ENCODE measurements around the gene RNF113B. TPM values are rescaled to one million over a fixed set of nuclear protein-coding genes. Genes with fewer than 3 reads are reported as not detected.
A peak's percentile ranks its signal among the peaks of the same experiment; 100 is the strongest.

The RNF113B gene
- total and polyA plus RNA-seq, 4 donors = 0.64 TPM; not detected in 3

GRCh38 chr13:98226496-98226895, 49.4 kb upstream of the RNF113B start:
- WGBS = 85% methylated on average over 5 of the region's 5 CpGs
- no peak for DNase-seq (ENCODE audit: low spot score)
- H3K9ac ChIP-seq (ENCODE audit: low read depth in 1 of 2, low read length in 2 of 2) = no peak overlapping the region
- H3K27me3 ChIP-seq (ENCODE audit: control insufficient read depth in 4 of 4, insufficient read depth in 4 of 4, low read length in 3 of 4) = no peaks in the 10 kb centered on the region
- TF ChIP-seq REST (IDR thresholded peaks at IDR 0.05) (no peak), YY1 (IDR thresholded peaks at IDR 0.05) (no peak), FOXA1 (IDR thresholded peaks at IDR 0.05) (no peak), MAX (IDR thresholded peaks at IDR 0.05) (no peak), SP1 (IDR thresholded peaks at IDR 0.05) (no peak), TAF1 (conservative IDR thresholded peaks at IDR 0.05) (no peak), FOXA2 (IDR thresholded peaks at IDR 0.05) (no peak), ATF3 (IDR thresholded peaks at IDR 0.05) (no peak)
- H3K4me3 ChIP-seq (ENCODE audit: low read depth in 1 of 3, low read length in 3 of 3) = no peak overlapping the region
- H3K9me3 ChIP-seq (ENCODE audit: control insufficient read depth in 4 of 4, low read length in 3 of 4) = no peaks in the 10 kb centered on the region
- H3K4me1 ChIP-seq (ENCODE audit: control insufficient read depth in 4 of 4, insufficient read depth in 4 of 4, low read length in 3 of 4) = peaks cover 6 to 17% (median 13%) of the 10 kb centered on the region in 4 donors
- H3K36me3 ChIP-seq (ENCODE audit: control insufficient read depth in 4 of 4, insufficient read depth in 3 of 4, low read depth in 1 of 4, low read length in 3 of 4) = no peaks in the 10 kb centered on the region
- no peak overlapping the region for H3K27ac ChIP-seq (ENCODE audit: low read depth in 1 of 2, low read length in 2 of 2)

GRCh38 chr13:98225036-98225940, 48.2 kb upstream of the RNF113B start:
- WGBS = 77% methylated on average over 20 of the region's 20 CpGs
- H3K4me1 ChIP-seq (ENCODE audit: control insufficient read depth in 4 of 4, insufficient read depth in 4 of 4, low read length in 3 of 4) = peaks cover 6 to 17% (median 13%) of the 10 kb centered on the region in 4 donors
- no peaks in the 10 kb centered on the region for H3K27me3 ChIP-seq (ENCODE audit: control insufficient read depth in 4 of 4, insufficient read depth in 4 of 4, low read length in 3 of 4)
- H3K27ac ChIP-seq (ENCODE audit: low read depth in 1 of 2, low read length in 2 of 2) = peak overlapping the region in 1 of 2 donors; percentile 9
- TF ChIP-seq NR2F2 (IDR thresholded peaks at IDR 0.05) = no peak
- TF ChIP-seq GABPA (IDR thresholded peaks at IDR 0.05 in 1 of 2, conservative IDR thresholded peaks at IDR 0.05 in 1 of 2) = no peak
- TF ChIP-seq FOXA1 (IDR thresholded peaks at IDR 0.05) = no peak
- TF ChIP-seq HNF4G (IDR thresholded peaks at IDR 0.05) = peak; percentile 39
- TF ChIP-seq ZBTB33 (IDR thresholded peaks at IDR 0.05) = no peak
- TF ChIP-seq FOXA2 (IDR thresholded peaks at IDR 0.05) = no peak
- TF ChIP-seq YY1 (IDR thresholded peaks at IDR 0.05) = no peak
- no peak for TF ChIP-seq TAF1 (conservative IDR thresholded peaks at IDR 0.05)
- TF ChIP-seq JUND (IDR thresholded peaks at IDR 0.05) = no peak
- no peak for TF ChIP-seq ATF3 (IDR thresholded peaks at IDR 0.05)
- TF ChIP-seq HNF4A (conservative IDR thresholded peaks at IDR 0.05) = peak; percentile 86 to 87
- TF ChIP-seq RAD21 (IDR thresholded peaks at IDR 0.05) = peak in 1 of 2 donors; percentile 34
- no peak for TF ChIP-seq REST (IDR thresholded peaks at IDR 0.05)
- TF ChIP-seq SP1 (IDR thresholded peaks at IDR 0.05) = peak; percentile 19
- TF ChIP-seq MAX (IDR thresholded peaks at IDR 0.05) = no peak
- TF ChIP-seq CTCF (IDR thresholded peaks at IDR 0.05; ENCODE audit: low read depth, low read length, missing input control) = no peak
- TF ChIP-seq EGR1 (IDR thresholded peaks at IDR 0.05; ENCODE audit: low read depth in 2 of 2) = no peak
- TF ChIP-seq RXRA (IDR thresholded peaks at IDR 0.05) = peak in 1 of 2 donors; percentile 17
- H3K9ac ChIP-seq (ENCODE audit: low read depth in 1 of 2, low read length in 2 of 2) = no peak overlapping the region
- no peaks in the 10 kb centered on the region for H3K36me3 ChIP-seq (ENCODE audit: control insufficient read depth in 4 of 4, insufficient read depth in 3 of 4, low read depth in 1 of 4, low read length in 3 of 4)
- no peak overlapping the region for H3K4me3 ChIP-seq (ENCODE audit: low read depth in 1 of 3, low read length in 3 of 3)
- DNase-seq (ENCODE audit: low spot score) = no peak
- no peaks in the 10 kb centered on the region for H3K9me3 ChIP-seq (ENCODE audit: control insufficient read depth in 4 of 4, low read length in 3 of 4)
